ENCODE results near the gene CYTH1.

GRCh38 chr17:78647032-78647431 lies 135.0 kb downstream of the CYTH1 start:
- TF ChIP-seq POLR2A (IDR thresholded peaks at IDR 0.05), result no peak
- no peak for TF ChIP-seq CTCF (IDR thresholded peaks at IDR 0.05 in 8 of 11, conservative IDR thresholded peaks at IDR 0.05 in 3 of 11)

Data from spleen (tissue), 7 donors.